GM12891 (cell line): ENCODE measurements around the gene TSPYL2.

ENCODE experiments used
- POLR2A ChIP-seq: IDR thresholded peaks from 2 replicates; pipeline ENCODE4 v1.6.1; 2011; ENCODE audit warnings: low read depth, low read length, control low read depth
- POLR2AphosphoS5 ChIP-seq: IDR thresholded peaks from 2 replicates; pipeline ENCODE4 v1.6.1; 2011; ENCODE audit warnings: low read depth, low read length, control low read depth
- POU2F2 ChIP-seq: IDR thresholded peaks from 2 replicates; pipeline ENCODE4 v1.6.1; 2011; ENCODE audit warnings: low read depth, mild to moderate bottlenecking, control low read depth, low read length, moderate library complexity
- SPI1 ChIP-seq: IDR thresholded peaks from 2 replicates; pipeline ENCODE4 v1.6.1; 2011; ENCODE audit warnings: low read depth, low read length, control low read depth

DNA sequence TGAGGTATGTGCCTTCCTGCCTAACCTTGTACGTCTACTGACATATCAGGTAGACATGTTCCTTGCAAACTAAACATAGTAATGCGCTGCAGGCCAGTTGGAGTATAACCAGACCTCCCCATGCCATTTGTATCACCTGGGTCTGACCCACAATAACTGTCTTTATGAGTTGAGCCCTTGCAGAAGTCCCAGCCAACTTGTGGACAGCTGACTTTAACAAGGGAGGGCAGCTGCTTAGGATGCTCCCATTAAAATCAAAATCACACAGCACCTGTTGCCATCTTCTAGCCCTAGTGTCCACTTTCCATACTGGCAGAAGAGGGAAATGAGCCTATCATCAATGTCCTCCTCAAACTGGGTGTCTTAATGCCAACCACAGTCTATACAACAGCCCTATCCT is 53.4 kb downstream of the TSPYL2 start:
- TF ChIP-seq POLR2A (no peak), POLR2AphosphoS5 (no peak), POU2F2 (no peak), SPI1 (no peak)
